ENCODE data around the gene CPVL.

The CPVL gene

GRCh38 chr7:29066641-29067040 is 79.7 kb downstream of the CPVL start:
- no peaks in the 10 kb centered on the region for H3K36me3 ChIP-seq (ENCODE audit: insufficient read depth, low read length)
- H3K4me1 ChIP-seq (ENCODE audit: insufficient read depth, low read length) = peaks cover 13% of the 10 kb centered on the region
- no peak overlapping the region for H3K9ac ChIP-seq (ENCODE audit: low read depth, low read length)
- H3K4me3 ChIP-seq (ENCODE audit: low read length) = no peak overlapping the region
- no peak overlapping the region for H3K27ac ChIP-seq (ENCODE audit: low read depth, low read length)
- 94% methylated on average over 2 of the region's 2 CpGs for WGBS
- no peaks in the 10 kb centered on the region for H3K9me3 ChIP-seq (ENCODE audit: insufficient read depth, low read depth, low read length)
- H3K27me3 ChIP-seq (ENCODE audit: insufficient read depth, low read length) = no peaks in the 10 kb centered on the region

- Histone ChIP-seq H3K4me1 (ENCODE audit: insufficient read depth, low read length) (no peaks in the 10 kb centered on the region), H3K36me3 (ENCODE audit: insufficient read depth, low read length) (no peaks in the 10 kb centered on the region), H3K27ac (ENCODE audit: low read depth, low read length) (no peak overlapping the region), H3K9me3 (ENCODE audit: insufficient read depth, low read depth, low read length) (no peaks in the 10 kb centered on the region), H3K27me3 (ENCODE audit: insufficient read depth, low read length) (no peaks in the 10 kb centered on the region), H3K4me3 (ENCODE audit: low read length) (no peak overlapping the region), H3K9ac (ENCODE audit: low read depth, low read length) (no peak overlapping the region)
- 86% methylated on average over 5 of the region's 5 CpGs for WGBS
These were observed 81.0 kb downstream of the CPVL start for GRCh38 chr7:29065181-29065857.

- Histone ChIP-seq H3K36me3 (ENCODE audit: insufficient read depth, low read length) (no peaks in the 10 kb centered on the region), H3K27ac (ENCODE audit: low read depth, low read length) (no peak overlapping the region), H3K4me1 (ENCODE audit: insufficient read depth, low read length) (no peaks in the 10 kb centered on the region), H3K27me3 (ENCODE audit: insufficient read depth, low read length) (no peaks in the 10 kb centered on the region), H3K4me3 (ENCODE audit: low read length) (no peak overlapping the region), H3K9ac (ENCODE audit: low read depth, low read length) (no peak overlapping the region), H3K9me3 (ENCODE audit: insufficient read depth, low read depth, low read length) (no peaks in the 10 kb centered on the region)
- 88% methylated on average over 2 of the region's 2 CpGs for WGBS
These were observed 82.5 kb downstream of the CPVL start for GRCh38 chr7:29063872-29064271.

- H3K4me3 ChIP-seq (ENCODE audit: low read length) = no peak overlapping the region
- H3K27me3 ChIP-seq (ENCODE audit: insufficient read depth, low read length) = no peaks in the 10 kb centered on the region
- 93% methylated on average over 3 of the region's 3 CpGs for WGBS
- H3K36me3 ChIP-seq (ENCODE audit: insufficient read depth, low read length) = no peaks in the 10 kb centered on the region
- no peak overlapping the region for H3K9ac ChIP-seq (ENCODE audit: low read depth, low read length)
- no peaks in the 10 kb centered on the region for H3K9me3 ChIP-seq (ENCODE audit: insufficient read depth, low read depth, low read length)
- no peak overlapping the region for H3K27ac ChIP-seq (ENCODE audit: low read depth, low read length)
- no peaks in the 10 kb centered on the region for H3K4me1 ChIP-seq (ENCODE audit: insufficient read depth, low read length)
These were observed 83.1 kb downstream of the CPVL start for GRCh38 chr7:29063236-29063635.

- Histone ChIP-seq H3K4me1 (ENCODE audit: insufficient read depth, low read length) (no peaks in the 10 kb centered on the region), H3K36me3 (ENCODE audit: insufficient read depth, low read length) (no peaks in the 10 kb centered on the region), H3K27ac (ENCODE audit: low read depth, low read length) (no peak overlapping the region)
These were observed 93.0 kb downstream of the CPVL start for GRCh38 chr7:29053105-29053872.

GRCh38 chr7:29046978-29047377 is 99.4 kb downstream of the CPVL start:
- H3K27ac ChIP-seq (ENCODE audit: low read depth, low read length) = no peak overlapping the region
- H3K9ac ChIP-seq (ENCODE audit: low read depth, low read length) = no peak overlapping the region
- no peaks in the 10 kb centered on the region for H3K9me3 ChIP-seq (ENCODE audit: insufficient read depth, low read depth, low read length)
- H3K36me3 ChIP-seq (ENCODE audit: insufficient read depth, low read length) = no peaks in the 10 kb centered on the region
- H3K27me3 ChIP-seq (ENCODE audit: insufficient read depth, low read length) = no peaks in the 10 kb centered on the region
- no peak overlapping the region for H3K4me3 ChIP-seq (ENCODE audit: low read length)
- peaks cover 32% of the 10 kb centered on the region for H3K4me1 ChIP-seq (ENCODE audit: insufficient read depth, low read length)
- 64% methylated on average over 1 of the region's 2 CpGs for WGBS

More at GRCh38 chr7:29053105-29053872, 93.0 kb downstream of the CPVL start:
- H3K27me3 ChIP-seq (ENCODE audit: insufficient read depth, low read length) = no peaks in the 10 kb centered on the region
- no peak overlapping the region for H3K4me3 ChIP-seq (ENCODE audit: low read length)
- H3K9me3 ChIP-seq (ENCODE audit: insufficient read depth, low read depth, low read length) = peaks cover 10% of the 10 kb centered on the region; the same call in 1 of the 2 replicates
- H3K9ac ChIP-seq (ENCODE audit: low read depth, low read length) = no peak overlapping the region

- H3K4me3 ChIP-seq (ENCODE audit: low read length) = no peak overlapping the region
- WGBS = 89% methylated on average over 3 of the region's 4 CpGs
- no peaks in the 10 kb centered on the region for H3K27me3 ChIP-seq (ENCODE audit: insufficient read depth, low read length)
- no peaks in the 10 kb centered on the region for H3K9me3 ChIP-seq (ENCODE audit: insufficient read depth, low read depth, low read length)
- peaks cover 32% of the 10 kb centered on the region for H3K4me1 ChIP-seq (ENCODE audit: insufficient read depth, low read length)
- H3K9ac ChIP-seq (ENCODE audit: low read depth, low read length) = no peak overlapping the region
- no peaks in the 10 kb centered on the region for H3K36me3 ChIP-seq (ENCODE audit: insufficient read depth, low read length)
- H3K27ac ChIP-seq (ENCODE audit: low read depth, low read length) = no peak overlapping the region
These were observed 100.9 kb downstream of the CPVL start for GRCh38 chr7:29045258-29046086.

- Histone ChIP-seq H3K36me3 (ENCODE audit: insufficient read depth, low read length) (no peaks in the 10 kb centered on the region), H3K27me3 (ENCODE audit: insufficient read depth, low read length) (no peaks in the 10 kb centered on the region), H3K4me3 (ENCODE audit: low read length) (no peak overlapping the region), H3K4me1 (ENCODE audit: insufficient read depth, low read length) (peaks cover 32% of the 10 kb centered on the region), H3K9me3 (ENCODE audit: insufficient read depth, low read depth, low read length) (no peaks in the 10 kb centered on the region), H3K9ac (ENCODE audit: low read depth, low read length) (no peak overlapping the region), H3K27ac (ENCODE audit: low read depth, low read length) (no peak overlapping the region)
- WGBS = 89% methylated on average over 3 of the region's 5 CpGs
These were observed 101.8 kb downstream of the CPVL start for GRCh38 chr7:29044554-29044953.

- 97% methylated on average over 5 of the region's 5 CpGs for WGBS
- Histone ChIP-seq H3K4me1 (ENCODE audit: insufficient read depth, low read length) (peaks cover 38% of the 10 kb centered on the region), H3K27me3 (ENCODE audit: insufficient read depth, low read length) (no peaks in the 10 kb centered on the region)
These were observed 102.8 kb downstream of the CPVL start for GRCh38 chr7:29043576-29043975.

GRCh38 chr7:29042824-29043231 is 103.5 kb downstream of the CPVL start:
- Histone ChIP-seq H3K4me3 (ENCODE audit: low read length) (no peak overlapping the region), H3K4me1 (ENCODE audit: insufficient read depth, low read length) (peaks cover 46% of the 10 kb centered on the region), H3K27ac (ENCODE audit: low read depth, low read length) (no peak overlapping the region), H3K9ac (ENCODE audit: low read depth, low read length) (no peak overlapping the region), H3K9me3 (ENCODE audit: insufficient read depth, low read depth, low read length) (no peaks in the 10 kb centered on the region), H3K36me3 (ENCODE audit: insufficient read depth, low read length) (no peaks in the 10 kb centered on the region), H3K27me3 (ENCODE audit: insufficient read depth, low read length) (no peaks in the 10 kb centered on the region)
- 88% methylated on average over 4 of the region's 4 CpGs for WGBS

More at GRCh38 chr7:29043576-29043975, 102.8 kb downstream of the CPVL start:
- Histone ChIP-seq H3K4me3 (ENCODE audit: low read length) (no peak overlapping the region), H3K9ac (ENCODE audit: low read depth, low read length) (no peak overlapping the region), H3K27ac (ENCODE audit: low read depth, low read length) (no peak overlapping the region), H3K9me3 (ENCODE audit: insufficient read depth, low read depth, low read length) (no peaks in the 10 kb centered on the region), H3K36me3 (ENCODE audit: insufficient read depth, low read length) (no peaks in the 10 kb centered on the region)

- H3K9ac ChIP-seq (ENCODE audit: low read depth, low read length) = no peak overlapping the region
- H3K4me1 ChIP-seq (ENCODE audit: insufficient read depth, low read length) = peaks cover 42% of the 10 kb centered on the region
- H3K9me3 ChIP-seq (ENCODE audit: insufficient read depth, low read depth, low read length) = no peaks in the 10 kb centered on the region
- no peaks in the 10 kb centered on the region for H3K36me3 ChIP-seq (ENCODE audit: insufficient read depth, low read length)
- H3K27ac ChIP-seq (ENCODE audit: low read depth, low read length) = no peak overlapping the region
- WGBS = 97% methylated on average over 4 of the region's 4 CpGs
- H3K27me3 ChIP-seq (ENCODE audit: insufficient read depth, low read length) = no peaks in the 10 kb centered on the region
- H3K4me3 ChIP-seq (ENCODE audit: low read length) = no peak overlapping the region
These were observed 104.3 kb downstream of the CPVL start for GRCh38 chr7:29041991-29042390.

All from HUES64 (cell line).